Loucy (cell line): Measurements from ENCODE around the gene EML5.

Experiments used
- H2AFZ ChIP-seq: fragments of 200-600 bp; sonication (generic); 2 replicates; pipeline ENCODE4 v1.6.0; 2016; ENCODE audit warnings: antibody characterized with exemption, mild to moderate bottlenecking, low read length, moderate library complexity
- H3F3A ChIP-seq: fragments of 200-600 bp; 2 replicates; pipeline ENCODE4 v1.6.0; 2016; ENCODE audit warnings: antibody characterized with exemption, low read depth, mild to moderate bottlenecking
- H3K27me3 ChIP-seq: fragments of 200-600 bp; sonication (generic); 2 replicates; pipeline ENCODE4 v1.6.1; 2014; ENCODE audit warnings: low read length, mild to moderate bottlenecking; ENCODE audit not compliant: insufficient read depth, poor library complexity, severe bottlenecking
- H3K36me3 ChIP-seq: fragments of 200-600 bp; sonication (generic); 2 replicates; pipeline ENCODE4 v1.6.1; 2016; ENCODE audit warnings: low read length; ENCODE audit not compliant: insufficient read depth
- H3K4me1 ChIP-seq: fragments of 200-600 bp; sonication (generic); 2 replicates; pipeline ENCODE4 v1.5.1; 2014; ENCODE audit warnings: low read length, mild to moderate bottlenecking; ENCODE audit not compliant: insufficient read depth, poor library complexity, severe bottlenecking
- H3K4me2 ChIP-seq: fragments of 200-600 bp; sonication (generic); 2 replicates; pipeline ENCODE4 v1.6.0; 2014; ENCODE audit warnings: antibody characterized with exemption, low read length, low read depth, mild to moderate bottlenecking; ENCODE audit not compliant: poor library complexity, severe bottlenecking
- H3K4me3 ChIP-seq: fragments of 200-600 bp; sonication (generic); 2 replicates; pipeline ENCODE4 v1.5.1; 2014; ENCODE audit warnings: low read length, mild to moderate bottlenecking, mixed read lengths; ENCODE audit not compliant: poor library complexity, severe bottlenecking
- H3K79me2 ChIP-seq: fragments of 200-600 bp; sonication (generic); 2 replicates; pipeline ENCODE4 v1.6.1; 2014; ENCODE audit warnings: low read length; ENCODE audit not compliant: insufficient read depth
- H3K9ac ChIP-seq: fragments of 200-600 bp; sonication (generic); 2 replicates; pipeline ENCODE4 v1.6.0; 2014; ENCODE audit warnings: mild to moderate bottlenecking, low read depth, low read length, moderate library complexity; ENCODE audit not compliant: poor library complexity, severe bottlenecking
- H3K9me2 ChIP-seq: fragments of 200-600 bp; sonication (generic); replicated peaks from 2 replicates; pipeline ENCODE4 v1.6.1; 2016; ENCODE audit warnings: low read depth, low read length, mixed read lengths
- H3K9me3 ChIP-seq: fragments of 200-600 bp; sonication (generic); 2 replicates; pipeline ENCODE4 v1.6.1; 2014; ENCODE audit warnings: mild to moderate bottlenecking, antibody characterized with exemption, low read length, low read depth; ENCODE audit not compliant: insufficient read depth
- H4K20me1 ChIP-seq: fragments of 200-600 bp; sonication (generic); 2 replicates; pipeline ENCODE4 v1.6.0; 2014; ENCODE audit warnings: antibody characterized with exemption, low read length, mild to moderate bottlenecking; ENCODE audit not compliant: insufficient read depth, poor library complexity, severe bottlenecking
- EZH2phosphoT487 ChIP-seq: fragments of 200-600 bp; IDR thresholded peaks from 2 replicates; pipeline ENCODE4 v1.6.1; 2018; ENCODE audit warnings: antibody characterized with exemption, mild to moderate bottlenecking, moderate library complexity, borderline replicate concordance
- TF ChIP-seq, protein P1 (sequence below): fragments of 200-600 bp; sonication (generic); conservative IDR thresholded peaks from 2 replicates; pipeline ENCODE4 v1.5.1; 2014; ENCODE audit warnings: mild to moderate bottlenecking, antibody characterized with exemption, low read length

EML5 gene

DNA sequence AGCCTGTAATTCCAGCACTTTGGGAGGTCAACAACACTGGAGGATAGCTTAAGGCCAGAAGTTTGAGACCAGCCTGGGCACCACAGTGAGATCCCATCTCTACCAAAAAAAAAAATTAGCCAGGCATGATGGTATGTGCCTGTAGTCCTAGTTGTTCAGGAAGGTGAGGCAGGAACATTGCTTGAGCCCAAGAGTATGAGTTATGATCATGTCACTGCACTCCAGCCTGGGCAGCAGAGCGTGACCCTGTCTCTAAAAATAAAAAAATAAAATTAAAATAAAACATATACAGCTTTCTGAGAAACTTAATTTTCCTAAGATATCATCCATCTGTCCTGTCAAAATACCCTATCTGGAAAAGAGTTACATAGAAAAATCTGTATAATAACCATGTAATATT is 38.9 kb downstream of the EML5 start:
- Histone ChIP-seq H3K4me1 (no peaks in the 10 kb centered on the region), H3F3A (no peaks in the 10 kb centered on the region), H3K4me3 (no peak overlapping the region), H3K9me2 (no peaks in the 10 kb centered on the region), H4K20me1 (no peaks in the 10 kb centered on the region), H3K9ac (no peak overlapping the region), H3K9me3 (no peaks in the 10 kb centered on the region), H2AFZ (no peak overlapping the region), H3K4me2 (no peak overlapping the region), H3K27me3 (no peaks in the 10 kb centered on the region), H3K79me2 (no peaks in the 10 kb centered on the region), H3K36me3 (no peaks in the 10 kb centered on the region)
- TF ChIP-seq, protein P1, sequence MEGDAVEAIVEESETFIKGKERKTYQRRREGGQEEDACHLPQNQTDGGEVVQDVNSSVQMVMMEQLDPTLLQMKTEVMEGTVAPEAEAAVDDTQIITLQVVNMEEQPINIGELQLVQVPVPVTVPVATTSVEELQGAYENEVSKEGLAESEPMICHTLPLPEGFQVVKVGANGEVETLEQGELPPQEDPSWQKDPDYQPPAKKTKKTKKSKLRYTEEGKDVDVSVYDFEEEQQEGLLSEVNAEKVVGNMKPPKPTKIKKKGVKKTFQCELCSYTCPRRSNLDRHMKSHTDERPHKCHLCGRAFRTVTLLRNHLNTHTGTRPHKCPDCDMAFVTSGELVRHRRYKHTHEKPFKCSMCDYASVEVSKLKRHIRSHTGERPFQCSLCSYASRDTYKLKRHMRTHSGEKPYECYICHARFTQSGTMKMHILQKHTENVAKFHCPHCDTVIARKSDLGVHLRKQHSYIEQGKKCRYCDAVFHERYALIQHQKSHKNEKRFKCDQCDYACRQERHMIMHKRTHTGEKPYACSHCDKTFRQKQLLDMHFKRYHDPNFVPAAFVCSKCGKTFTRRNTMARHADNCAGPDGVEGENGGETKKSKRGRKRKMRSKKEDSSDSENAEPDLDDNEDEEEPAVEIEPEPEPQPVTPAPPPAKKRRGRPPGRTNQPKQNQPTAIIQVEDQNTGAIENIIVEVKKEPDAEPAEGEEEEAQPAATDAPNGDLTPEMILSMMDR: no peak
- no peak for TF ChIP-seq EZH2phosphoT487

DNA sequence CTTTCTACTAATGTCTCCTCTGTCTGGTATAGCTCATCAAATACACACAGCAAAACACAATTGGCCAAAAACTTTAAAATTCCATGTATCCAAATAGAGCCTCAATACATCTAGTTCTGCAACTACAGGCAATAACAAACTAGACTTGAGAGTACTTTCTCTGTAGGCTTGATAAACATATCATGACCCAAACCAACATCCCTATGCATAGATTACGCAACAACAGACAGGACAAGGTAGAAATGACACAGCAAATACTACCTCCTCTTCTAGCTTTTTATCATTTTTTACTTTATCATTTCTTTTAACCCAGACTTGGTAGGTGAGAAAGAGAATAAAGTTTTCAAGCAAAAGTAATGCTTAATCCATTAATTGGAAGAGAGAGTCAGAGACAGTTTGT is 41.8 kb downstream of the EML5 start:
- no peak overlapping the region for H2AFZ ChIP-seq
- no peaks in the 10 kb centered on the region for H3K9me2 ChIP-seq
- no peak for TF ChIP-seq EZH2phosphoT487
- TF ChIP-seq, protein P1: no peak
- H4K20me1 ChIP-seq: no peaks in the 10 kb centered on the region
- H3K9me3 ChIP-seq: no peaks in the 10 kb centered on the region
- H3K27me3 ChIP-seq: no peaks in the 10 kb centered on the region
- H3K79me2 ChIP-seq: no peaks in the 10 kb centered on the region
- no peaks in the 10 kb centered on the region for H3K36me3 ChIP-seq
- H3K4me2 ChIP-seq: no peak overlapping the region
- no peaks in the 10 kb centered on the region for H3F3A ChIP-seq
- H3K4me3 ChIP-seq: no peak overlapping the region
- no peaks in the 10 kb centered on the region for H3K4me1 ChIP-seq
- no peak overlapping the region for H3K9ac ChIP-seq

DNA sequence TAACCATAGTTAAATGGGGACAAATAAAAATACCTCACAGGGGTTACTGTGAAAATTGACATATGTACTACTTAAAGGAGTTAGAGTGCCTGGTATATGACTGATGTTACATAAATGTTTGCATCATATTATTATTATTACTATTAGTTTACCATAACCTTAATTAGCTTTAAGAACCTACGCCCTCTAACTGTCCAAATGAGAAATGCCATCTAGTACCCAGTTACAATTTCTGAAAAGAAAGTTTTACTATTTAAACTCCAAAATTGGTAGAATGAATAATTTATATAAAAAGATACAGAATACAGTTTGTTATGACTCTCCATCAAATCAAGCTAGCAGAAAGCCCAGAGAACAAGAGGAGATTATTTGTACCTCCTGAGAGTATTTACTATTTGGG is 42.3 kb downstream of the EML5 start:
- Histone ChIP-seq H3K36me3 (no peaks in the 10 kb centered on the region), H3K9me2 (no peaks in the 10 kb centered on the region), H3K9ac (no peak overlapping the region)

More for the DNA sequence above, 42.3 kb downstream of the EML5 start:
- no peak overlapping the region for H2AFZ ChIP-seq
- H3K4me2 ChIP-seq: no peak overlapping the region
- H3K4me3 ChIP-seq: no peak overlapping the region
- H3F3A ChIP-seq: no peaks in the 10 kb centered on the region
- H3K9me3 ChIP-seq: no peaks in the 10 kb centered on the region
- no peak for TF ChIP-seq EZH2phosphoT487
- TF ChIP-seq, protein P1: no peak; the same call in 1 of the 2 replicates
- H3K79me2 ChIP-seq: no peaks in the 10 kb centered on the region
- H3K27me3 ChIP-seq: no peaks in the 10 kb centered on the region
- no peaks in the 10 kb centered on the region for H3K4me1 ChIP-seq
- H4K20me1 ChIP-seq: no peaks in the 10 kb centered on the region
